ENCODE data around the gene TLE1. TPM values are rescaled to one million over a fixed set of nuclear protein-coding genes. Genes with fewer than 3 reads are reported as not detected.

Gene TLE1
- total RNA-seq, 1 experiment from 2014 or later: 97.7 TPM

DNA sequence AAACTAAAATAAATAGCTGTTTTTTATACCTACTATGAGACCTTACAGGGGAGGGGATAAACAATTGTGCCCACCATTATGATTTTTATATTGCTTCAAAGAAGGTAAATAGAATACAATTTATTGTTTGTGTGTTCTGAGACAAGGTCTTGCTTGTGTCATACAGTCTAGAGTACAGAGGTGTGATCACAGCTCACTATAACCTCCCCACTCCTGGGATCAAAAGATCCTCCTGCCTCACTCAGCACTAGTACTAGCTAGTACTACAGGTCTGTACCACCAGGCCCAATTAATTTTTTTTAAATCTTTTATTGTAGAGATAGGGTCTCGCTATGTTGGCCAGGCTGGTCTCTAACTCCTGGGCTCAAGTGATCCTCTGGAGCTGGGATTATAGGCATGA lies 11.3 kb downstream of the TLE1 start:
- no peak for TF ChIP-seq SOX15 (CRISPR knock-in tag; IDR thresholded peaks at IDR 0.05)
- TF ChIP-seq NR3C1 (CRISPR knock-in tag; conservative IDR thresholded peaks at IDR 0.05; ENCODE audit: low read depth): no peak
- no peak for TF ChIP-seq JUN (CRISPR knock-in tag; IDR thresholded peaks at IDR 0.05)
- TF ChIP-seq, protein P1, sequence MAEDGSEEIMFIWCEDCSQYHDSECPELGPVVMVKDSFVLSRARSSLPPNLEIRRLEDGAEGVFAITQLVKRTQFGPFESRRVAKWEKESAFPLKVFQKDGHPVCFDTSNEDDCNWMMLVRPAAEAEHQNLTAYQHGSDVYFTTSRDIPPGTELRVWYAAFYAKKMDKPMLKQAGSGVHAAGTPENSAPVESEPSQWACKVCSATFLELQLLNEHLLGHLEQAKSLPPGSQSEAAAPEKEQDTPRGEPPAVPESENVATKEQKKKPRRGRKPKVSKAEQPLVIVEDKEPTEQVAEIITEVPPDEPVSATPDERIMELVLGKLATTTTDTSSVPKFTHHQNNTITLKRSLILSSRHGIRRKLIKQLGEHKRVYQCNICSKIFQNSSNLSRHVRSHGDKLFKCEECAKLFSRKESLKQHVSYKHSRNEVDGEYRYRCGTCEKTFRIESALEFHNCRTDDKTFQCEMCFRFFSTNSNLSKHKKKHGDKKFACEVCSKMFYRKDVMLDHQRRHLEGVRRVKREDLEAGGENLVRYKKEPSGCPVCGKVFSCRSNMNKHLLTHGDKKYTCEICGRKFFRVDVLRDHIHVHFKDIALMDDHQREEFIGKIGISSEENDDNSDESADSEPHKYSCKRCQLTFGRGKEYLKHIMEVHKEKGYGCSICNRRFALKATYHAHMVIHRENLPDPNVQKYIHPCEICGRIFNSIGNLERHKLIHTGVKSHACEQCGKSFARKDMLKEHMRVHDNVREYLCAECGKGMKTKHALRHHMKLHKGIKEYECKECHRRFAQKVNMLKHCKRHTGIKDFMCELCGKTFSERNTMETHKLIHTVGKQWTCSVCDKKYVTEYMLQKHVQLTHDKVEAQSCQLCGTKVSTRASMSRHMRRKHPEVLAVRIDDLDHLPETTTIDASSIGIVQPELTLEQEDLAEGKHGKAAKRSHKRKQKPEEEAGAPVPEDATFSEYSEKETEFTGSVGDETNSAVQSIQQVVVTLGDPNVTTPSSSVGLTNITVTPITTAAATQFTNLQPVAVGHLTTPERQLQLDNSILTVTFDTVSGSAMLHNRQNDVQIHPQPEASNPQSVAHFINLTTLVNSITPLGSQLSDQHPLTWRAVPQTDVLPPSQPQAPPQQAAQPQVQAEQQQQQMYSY (CRISPR knock-in tag; IDR thresholded peaks at IDR 0.05): no peak
- TF ChIP-seq NR1H2 (CRISPR knock-in tag; IDR thresholded peaks at IDR 0.05): no peak
- no peak for TF ChIP-seq RORB (CRISPR knock-in tag; IDR thresholded peaks at IDR 0.05)
- TF ChIP-seq CREM (CRISPR knock-in tag; IDR thresholded peaks at IDR 0.05): no peak
- TF ChIP-seq, protein P2, sequence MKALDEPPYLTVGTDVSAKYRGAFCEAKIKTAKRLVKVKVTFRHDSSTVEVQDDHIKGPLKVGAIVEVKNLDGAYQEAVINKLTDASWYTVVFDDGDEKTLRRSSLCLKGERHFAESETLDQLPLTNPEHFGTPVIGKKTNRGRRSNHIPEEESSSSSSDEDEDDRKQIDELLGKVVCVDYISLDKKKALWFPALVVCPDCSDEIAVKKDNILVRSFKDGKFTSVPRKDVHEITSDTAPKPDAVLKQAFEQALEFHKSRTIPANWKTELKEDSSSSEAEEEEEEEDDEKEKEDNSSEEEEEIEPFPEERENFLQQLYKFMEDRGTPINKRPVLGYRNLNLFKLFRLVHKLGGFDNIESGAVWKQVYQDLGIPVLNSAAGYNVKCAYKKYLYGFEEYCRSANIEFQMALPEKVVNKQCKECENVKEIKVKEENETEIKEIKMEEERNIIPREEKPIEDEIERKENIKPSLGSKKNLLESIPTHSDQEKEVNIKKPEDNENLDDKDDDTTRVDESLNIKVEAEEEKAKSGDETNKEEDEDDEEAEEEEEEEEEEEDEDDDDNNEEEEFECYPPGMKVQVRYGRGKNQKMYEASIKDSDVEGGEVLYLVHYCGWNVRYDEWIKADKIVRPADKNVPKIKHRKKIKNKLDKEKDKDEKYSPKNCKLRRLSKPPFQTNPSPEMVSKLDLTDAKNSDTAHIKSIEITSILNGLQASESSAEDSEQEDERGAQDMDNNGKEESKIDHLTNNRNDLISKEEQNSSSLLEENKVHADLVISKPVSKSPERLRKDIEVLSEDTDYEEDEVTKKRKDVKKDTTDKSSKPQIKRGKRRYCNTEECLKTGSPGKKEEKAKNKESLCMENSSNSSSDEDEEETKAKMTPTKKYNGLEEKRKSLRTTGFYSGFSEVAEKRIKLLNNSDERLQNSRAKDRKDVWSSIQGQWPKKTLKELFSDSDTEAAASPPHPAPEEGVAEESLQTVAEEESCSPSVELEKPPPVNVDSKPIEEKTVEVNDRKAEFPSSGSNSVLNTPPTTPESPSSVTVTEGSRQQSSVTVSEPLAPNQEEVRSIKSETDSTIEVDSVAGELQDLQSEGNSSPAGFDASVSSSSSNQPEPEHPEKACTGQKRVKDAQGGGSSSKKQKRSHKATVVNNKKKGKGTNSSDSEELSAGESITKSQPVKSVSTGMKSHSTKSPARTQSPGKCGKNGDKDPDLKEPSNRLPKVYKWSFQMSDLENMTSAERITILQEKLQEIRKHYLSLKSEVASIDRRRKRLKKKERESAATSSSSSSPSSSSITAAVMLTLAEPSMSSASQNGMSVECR (CRISPR knock-in tag; IDR thresholded peaks at IDR 0.05; ENCODE audit: borderline replicate concordance): no peak
- TF ChIP-seq OVOL2 (CRISPR knock-in tag; IDR thresholded peaks at IDR 0.05; ENCODE audit: borderline replicate concordance): no peak
- TF ChIP-seq, protein P3, sequence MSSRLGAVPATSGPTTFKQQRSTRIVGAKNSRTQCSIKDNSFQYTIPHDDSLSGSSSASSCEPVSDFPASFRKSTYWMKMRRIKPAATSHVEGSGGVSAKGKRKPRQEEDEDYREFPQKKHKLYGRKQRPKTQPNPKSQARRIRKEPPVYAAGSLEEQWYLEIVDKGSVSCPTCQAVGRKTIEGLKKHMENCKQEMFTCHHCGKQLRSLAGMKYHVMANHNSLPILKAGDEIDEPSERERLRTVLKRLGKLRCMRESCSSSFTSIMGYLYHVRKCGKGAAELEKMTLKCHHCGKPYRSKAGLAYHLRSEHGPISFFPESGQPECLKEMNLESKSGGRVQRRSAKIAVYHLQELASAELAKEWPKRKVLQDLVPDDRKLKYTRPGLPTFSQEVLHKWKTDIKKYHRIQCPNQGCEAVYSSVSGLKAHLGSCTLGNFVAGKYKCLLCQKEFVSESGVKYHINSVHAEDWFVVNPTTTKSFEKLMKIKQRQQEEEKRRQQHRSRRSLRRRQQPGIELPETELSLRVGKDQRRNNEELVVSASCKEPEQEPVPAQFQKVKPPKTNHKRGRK (CRISPR knock-in tag; IDR thresholded peaks at IDR 0.05; ENCODE audit: borderline replicate concordance): no peak
- TF ChIP-seq ATF6 (CRISPR knock-in tag; IDR thresholded peaks at IDR 0.05): no peak
- TF ChIP-seq HMGXB4 (CRISPR knock-in tag; IDR thresholded peaks at IDR 0.05): no peak
- no peak for TF ChIP-seq ESRRA (CRISPR knock-in tag; IDR thresholded peaks at IDR 0.05; ENCODE audit: borderline replicate concordance)
- TF ChIP-seq E2F1 (CRISPR knock-in tag; IDR thresholded peaks at IDR 0.05): no peak
- TF ChIP-seq CREB1 (CRISPR knock-in tag; IDR thresholded peaks at IDR 0.05): no peak
- TF ChIP-seq, protein P4, sequence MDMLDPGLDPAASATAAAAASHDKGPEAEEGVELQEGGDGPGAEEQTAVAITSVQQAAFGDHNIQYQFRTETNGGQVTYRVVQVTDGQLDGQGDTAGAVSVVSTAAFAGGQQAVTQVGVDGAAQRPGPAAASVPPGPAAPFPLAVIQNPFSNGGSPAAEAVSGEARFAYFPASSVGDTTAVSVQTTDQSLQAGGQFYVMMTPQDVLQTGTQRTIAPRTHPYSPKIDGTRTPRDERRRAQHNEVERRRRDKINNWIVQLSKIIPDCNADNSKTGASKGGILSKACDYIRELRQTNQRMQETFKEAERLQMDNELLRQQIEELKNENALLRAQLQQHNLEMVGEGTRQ (CRISPR knock-in tag; IDR thresholded peaks at IDR 0.05): no peak
- DNase-seq (ENCODE audit: low spot score) (no peak), ATAC-seq (no peak)
- ChIA-PET CTCF (no interaction called here), POLR2A (no interaction called here)
- Mint-ChIP-seq H3K9me3 (no peaks in the 10 kb centered on the region), H3K4me1 (peaks cover 63% of the 10 kb centered on the region), H3K36me3 (peaks cover 61% of the 10 kb centered on the region), H3K4me3 (no peak overlapping the region), H3K27me3 (ENCODE audit: low read depth) (no peaks in the 10 kb centered on the region), H3K27ac (no peak overlapping the region)
